HG02943 (cell line): ENCODE results near the gene PPA1.
"Not testable (repeated sequence)": the region's sequence is repeated elsewhere in the genome, so short reads cannot be mapped to it uniquely, and the experiment has no call there.

Experiments
- ATAC-seq: cut with Tn5 transposase; IDR thresholded peaks from one replicate; pipeline ENCODE4 v1.9.1; 2021; ENCODE audit warnings: mild to moderate bottlenecking, low read depth, moderate library complexity; ENCODE audit not compliant: unreplicated experiment

PPA1 gene

GRCh38 chr10:70255329-70256299, 22.4 kb upstream of the PPA1 start:
- no peak for ATAC-seq

GRCh38 chr10:70254778-70255328, 21.6 kb upstream of the PPA1 start:
- no peak for ATAC-seq

GRCh38 chr10:70253878-70254765, 20.9 kb upstream of the PPA1 start:
- no peak for ATAC-seq

- no peak for ATAC-seq
Measured at GRCh38 chr10:70250961-70251680, 17.9 kb upstream of the PPA1 start.

- no peak for ATAC-seq
Measured at GRCh38 chr10:70247360-70247759, 14.1 kb upstream of the PPA1 start.

GRCh38 chr10:70241081-70241480, 7.9 kb upstream of the PPA1 start:
- ATAC-seq = no peak

GRCh38 chr10:70239986-70240385, 6.8 kb upstream of the PPA1 start:
- ATAC-seq = not testable (repeated sequence)

- not testable (repeated sequence) for ATAC-seq
Measured at GRCh38 chr10:70239077-70239976, 6.1 kb upstream of the PPA1 start.

GRCh38 chr10:70237958-70238536, 4.8 kb upstream of the PPA1 start:
- not testable (repeated sequence) for ATAC-seq

- no peak for ATAC-seq
Measured at GRCh38 chr10:70234668-70235447, 1.6 kb upstream of the PPA1 start.

GRCh38 chr10:70233939-70234300, 691 bp upstream of the PPA1 start:
- no peak for ATAC-seq

GRCh38 chr10:70232859-70233108, 445 bp downstream of the PPA1 start:
- ATAC-seq = no peak

- no peak for ATAC-seq
Measured at GRCh38 chr10:70232155-70232858, 922 bp downstream of the PPA1 start.

GRCh38 chr10:70228491-70228890, 4.7 kb downstream of the PPA1 start:
- no peak for ATAC-seq

- ATAC-seq = no peak
Measured at GRCh38 chr10:70227548-70228320, 5.5 kb downstream of the PPA1 start.

GRCh38 chr10:70223728-70224127, 9.5 kb downstream of the PPA1 start:
- no peak for ATAC-seq

GRCh38 chr10:70222811-70223447, 10.3 kb downstream of the PPA1 start:
- ATAC-seq = not testable (repeated sequence)
